Osteocyte (in vitro differentiated cells): ENCODE results near the gene GATD1. TPM values are rescaled to one million over a fixed set of nuclear protein-coding genes. Genes with fewer than 3 reads are reported as not detected.
A peak's percentile ranks its signal among the peaks of the same experiment; 100 is the strongest.

ENCODE experiments used
- DNase-seq: peaks from one replicate; pipeline ENCODE4 v3.0.0; 2021; ENCODE audit warnings: mixed read lengths; ENCODE audit not compliant: unreplicated experiment; ENCODE audit errors: extremely low spot score
- H3K27ac Mint-ChIP-seq: one replicate; pipeline ENCODE4 v1.8.0; 2021; ENCODE audit warnings: mild to moderate bottlenecking, mixed read lengths; ENCODE audit not compliant: unreplicated experiment
- H3K27me3 Mint-ChIP-seq: one replicate; pipeline ENCODE4 v1.8.0; 2021; ENCODE audit warnings: mixed read lengths; ENCODE audit not compliant: unreplicated experiment
- H3K36me3 Mint-ChIP-seq: one replicate; pipeline ENCODE4 v1.8.0; 2021; ENCODE audit warnings: mixed read lengths; ENCODE audit not compliant: unreplicated experiment
- H3K4me1 Mint-ChIP-seq: one replicate; pipeline ENCODE4 v1.8.0; 2021; ENCODE audit warnings: mixed read lengths; ENCODE audit not compliant: unreplicated experiment
- H3K4me3 Mint-ChIP-seq: one replicate; pipeline ENCODE4 v1.8.0; 2021; ENCODE audit warnings: mild to moderate bottlenecking, moderate library complexity, mixed read lengths; ENCODE audit not compliant: unreplicated experiment
- H3K9me3 Mint-ChIP-seq: one replicate; pipeline ENCODE4 v1.8.0; 2021; ENCODE audit warnings: mixed read lengths; ENCODE audit not compliant: unreplicated experiment
- CTCF ChIP-seq: fragments of 200-600 bp; sonication (generic); IDR thresholded peaks from 2 replicates; pipeline ENCODE4 v1.5.0; 2021; ENCODE audit warnings: antibody characterized with exemption, mild to moderate bottlenecking, moderate library complexity
- total RNA-seq: library from RNA; stranded (reverse); gene quantifications from 2 replicates; pipeline ENCODE4 v1.2.1, GENCODE V29; 2021

The GATD1 gene
- total RNA-seq, 1 donor from 2014 or later: 79.1 TPM

- Mint-ChIP-seq H3K27me3 (no peaks in the 10 kb centered on the region), H3K4me1 (peaks cover 15% of the 10 kb centered on the region), H3K27ac (no peak overlapping the region), H3K4me3 (no peak overlapping the region), H3K9me3 (no peaks in the 10 kb centered on the region), H3K36me3 (peaks cover 3% of the 10 kb centered on the region)
- no peak for DNase-seq
- no peak for TF ChIP-seq CTCF
Observed at GRCh38 chr11:787084-787675, 9.9 kb upstream of the GATD1 start.

DNA sequence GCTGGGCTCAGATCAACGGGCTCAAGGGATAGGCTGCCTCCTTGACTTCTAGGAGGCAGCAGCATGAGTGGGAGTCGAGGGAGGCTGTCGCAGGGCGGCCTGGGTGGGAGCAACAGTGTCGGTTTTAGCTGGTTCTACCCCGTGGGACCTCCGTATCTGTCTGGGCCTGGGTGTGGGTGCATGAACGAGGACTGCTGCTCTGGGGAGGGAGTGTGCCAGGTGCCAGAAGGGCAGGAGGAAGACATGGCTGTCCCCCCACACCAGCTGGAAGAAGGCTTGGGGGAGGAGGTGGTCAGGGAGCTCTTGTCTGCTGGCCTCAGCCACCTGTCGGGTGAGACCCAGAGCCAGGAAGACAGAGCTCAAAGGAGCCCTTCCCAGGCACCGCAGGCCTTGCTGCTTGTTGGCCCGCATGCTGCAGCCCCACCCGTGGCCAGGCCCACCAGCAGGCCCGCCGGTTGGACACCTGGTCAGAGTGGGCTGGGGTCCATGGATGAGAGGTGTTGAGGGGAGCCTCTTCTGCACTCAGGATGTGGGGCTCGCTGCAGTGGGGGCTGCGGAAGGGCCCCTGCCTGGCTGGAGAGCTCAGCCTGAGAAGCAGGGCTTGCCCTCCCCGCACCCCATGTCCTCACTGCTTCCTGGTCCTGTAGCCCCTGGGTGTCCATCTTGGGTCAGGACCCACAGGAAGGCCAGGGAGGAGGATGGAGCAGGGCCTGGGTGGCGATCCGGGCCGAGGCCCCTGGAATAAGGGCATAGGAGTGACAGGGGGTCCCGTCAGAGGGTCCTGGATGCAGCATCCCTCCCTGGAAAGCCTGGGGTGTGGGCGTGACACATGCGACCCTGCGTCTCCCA is 9.2 kb upstream of the GATD1 start:
- no peak for TF ChIP-seq CTCF
- Mint-ChIP-seq H3K9me3 (no peaks in the 10 kb centered on the region), H3K27ac (no peak overlapping the region), H3K27me3 (no peaks in the 10 kb centered on the region), H3K4me3 (no peak overlapping the region), H3K4me1 (peaks cover 15% of the 10 kb centered on the region), H3K36me3 (peaks cover 3% of the 10 kb centered on the region)
- DNase-seq: no peak

DNA sequence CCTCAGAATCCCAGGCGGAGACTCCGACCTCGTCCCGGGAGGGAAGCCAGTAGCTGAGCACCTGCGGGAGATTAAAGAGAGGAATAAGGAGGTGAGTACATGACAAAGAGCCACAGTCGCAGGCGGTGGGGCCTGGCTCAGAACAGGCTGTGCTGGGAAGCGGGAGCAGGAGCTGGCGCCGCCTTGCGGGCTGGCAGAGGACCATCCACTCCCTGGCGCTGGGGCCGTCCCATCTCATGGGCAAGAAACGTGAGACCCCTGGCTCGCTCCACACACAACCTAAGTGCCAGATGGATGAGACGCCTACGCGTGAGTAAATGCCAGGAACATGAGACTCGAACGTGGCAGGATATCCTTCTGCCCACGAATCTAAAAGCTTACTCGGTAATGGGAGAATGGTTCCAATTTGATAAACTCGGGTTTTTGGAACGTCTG is 6.3 kb upstream of the GATD1 start:
- H3K4me1 Mint-ChIP-seq: peaks cover 12% of the 10 kb centered on the region
- H3K36me3 Mint-ChIP-seq: peaks cover 3% of the 10 kb centered on the region
- H3K9me3 Mint-ChIP-seq: no peaks in the 10 kb centered on the region
- peak; percentile 91 for DNase-seq
- no peaks in the 10 kb centered on the region for H3K27me3 Mint-ChIP-seq
- H3K4me3 Mint-ChIP-seq: no peak overlapping the region
- H3K27ac Mint-ChIP-seq: peak overlapping the region; percentile 80
- peak; percentile 85 for TF ChIP-seq CTCF

DNA sequence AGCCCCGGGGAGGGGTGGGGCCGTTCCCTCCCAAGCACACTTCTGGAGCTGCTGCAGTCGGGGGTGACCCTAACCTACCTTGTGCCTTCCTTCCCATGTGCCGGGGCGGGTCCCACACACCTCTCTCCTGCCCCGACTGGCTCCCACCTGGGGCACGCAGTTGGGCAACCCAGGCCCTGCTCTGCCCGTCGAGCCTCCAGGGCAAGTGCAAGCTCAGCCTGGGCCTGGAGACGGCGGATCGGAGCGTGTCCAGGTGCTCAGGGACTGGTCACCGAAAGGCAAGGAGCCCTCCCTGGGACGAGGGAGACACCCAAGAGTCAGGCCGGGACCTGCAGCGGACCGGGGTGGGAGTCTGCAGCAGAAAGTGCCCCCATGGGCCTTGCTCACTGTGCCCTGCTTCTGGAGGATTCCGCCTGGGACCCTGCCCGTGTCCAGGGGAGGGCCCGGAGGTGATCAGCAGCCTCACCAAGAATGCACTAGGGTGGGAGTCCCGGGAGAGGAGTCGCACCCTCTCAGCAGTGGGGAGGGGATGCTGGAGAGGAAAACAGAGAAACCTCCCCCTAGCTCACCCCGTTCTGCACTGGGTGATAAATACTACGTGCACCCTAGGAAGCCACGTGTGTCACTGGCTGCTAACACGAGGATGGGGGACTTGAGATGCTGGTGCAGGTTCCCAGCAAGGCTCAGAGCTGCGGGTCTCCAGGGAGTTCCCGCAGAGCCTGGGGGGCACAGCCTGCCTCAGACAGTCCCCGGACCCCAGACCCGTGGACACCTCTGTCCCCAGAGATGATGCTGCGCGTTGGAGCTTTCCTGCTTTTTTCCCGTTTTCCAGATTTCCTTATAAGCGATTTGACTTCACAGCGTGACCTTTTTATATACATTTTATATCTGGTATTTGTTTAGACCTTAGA is 5.2 kb upstream of the GATD1 start:
- H3K36me3 Mint-ChIP-seq: peaks cover 3% of the 10 kb centered on the region
- TF ChIP-seq CTCF: no peak
- H3K4me3 Mint-ChIP-seq: no peak overlapping the region
- peaks cover 12% of the 10 kb centered on the region for H3K4me1 Mint-ChIP-seq
- H3K27me3 Mint-ChIP-seq: no peaks in the 10 kb centered on the region
- peak overlapping the region; percentile 80 for H3K27ac Mint-ChIP-seq
- no peaks in the 10 kb centered on the region for H3K9me3 Mint-ChIP-seq
- DNase-seq: no peak
